DMS153 treated with DMSO at 0.1 percent for 48 hours (cell line): ENCODE measurements around the gene ERAS.

Source experiments
- DNase-seq: peaks from one replicate; lab custom pipeline; 2025; ENCODE audit not compliant: unreplicated experiment; lab: John Stamatoyannopoulos, UW

ERAS gene

GRCh38 chrX:48826135-48826875 lies at the start of gene ERAS:
ERAS (plus strand) TSS chrX:48826513; CDS start chrX:48829124, 2,611 bp downstream.
- no peak for DNase-seq

GRCh38 chrX:48776818-48777439 lies 49.4 kb upstream of the ERAS start:
- no peak for DNase-seq

GRCh38 chrX:48779399-48779798 lies 46.9 kb upstream of the ERAS start:
- DNase-seq = no peak

GRCh38 chrX:48781705-48782104 lies 44.6 kb upstream of the ERAS start:
- no peak for DNase-seq

GRCh38 chrX:48782216-48782615 lies 44.1 kb upstream of the ERAS start:
- no peak for DNase-seq

- no peak for DNase-seq
Observed at GRCh38 chrX:48782795-48783194, 43.5 kb upstream of the ERAS start.

GRCh38 chrX:48784726-48785125 lies 41.6 kb upstream of the ERAS start:
- DNase-seq = no peak

- no peak for DNase-seq
Observed at GRCh38 chrX:48785186-48785539, 41.1 kb upstream of the ERAS start.

GRCh38 chrX:48785540-48786214 lies 40.6 kb upstream of the ERAS start:
- no peak for DNase-seq

- no peak for DNase-seq
Observed at GRCh38 chrX:48786341-48786800, 39.9 kb upstream of the ERAS start, which contains the start of gene GATA1. GATA1 (plus strand) TSS chrX:48786590; CDS start chrX:48791110, 4,520 bp downstream.

GRCh38 chrX:48786825-48787504 lies 39.3 kb upstream of the ERAS start:
- no peak for DNase-seq

- DNase-seq = no peak
Observed at GRCh38 chrX:48787505-48788443, 38.5 kb upstream of the ERAS start.

- no peak for DNase-seq
Observed at GRCh38 chrX:48789366-48790220, 36.7 kb upstream of the ERAS start.

- no peak for DNase-seq
Observed at GRCh38 chrX:48790477-48790876, 35.8 kb upstream of the ERAS start.

GRCh38 chrX:48791063-48791820 lies 35.1 kb upstream of the ERAS start:
- no peak for DNase-seq

GRCh38 chrX:48792219-48792618 lies 34.1 kb upstream of the ERAS start:
- DNase-seq = no peak

- DNase-seq = no peak
Observed at GRCh38 chrX:48793935-48794334, 32.4 kb upstream of the ERAS start.

- no peak for DNase-seq
Observed at GRCh38 chrX:48794340-48794910, 31.9 kb upstream of the ERAS start.
